ELF-1 (cell line): ENCODE measurements around the gene CFAP161.
"Not testable (repeated sequence)": the region's sequence is repeated elsewhere in the genome, so short reads cannot be mapped to it uniquely, and the experiment has no call there.

Experiments used
- DNase-seq: peaks from one replicate; pipeline ENCODE4 v3.0.0-alpha.2; 2016; ENCODE audit warnings: low read depth, low spot score

The CFAP161 gene

DNA sequence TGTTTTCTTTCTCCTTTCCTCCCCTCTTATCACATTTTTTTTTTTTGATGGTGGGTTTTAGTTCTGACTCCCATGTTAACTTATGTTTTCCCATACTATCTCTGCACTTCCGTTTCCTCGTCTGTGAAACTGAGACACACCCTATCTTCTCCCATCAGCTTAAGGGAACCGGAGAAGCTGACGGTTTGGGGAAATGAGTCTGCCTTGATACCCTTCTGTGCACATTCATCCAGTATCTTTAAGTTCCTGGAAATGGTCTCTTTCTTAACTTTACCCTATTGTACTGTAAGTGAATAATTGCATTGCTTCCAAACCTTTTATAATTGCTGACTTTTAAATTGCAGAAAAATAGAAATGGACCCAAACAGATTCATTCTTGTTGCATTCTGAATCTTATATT is 26.2 kb upstream of the CFAP161 start:
- DNase-seq: no peak

DNA sequence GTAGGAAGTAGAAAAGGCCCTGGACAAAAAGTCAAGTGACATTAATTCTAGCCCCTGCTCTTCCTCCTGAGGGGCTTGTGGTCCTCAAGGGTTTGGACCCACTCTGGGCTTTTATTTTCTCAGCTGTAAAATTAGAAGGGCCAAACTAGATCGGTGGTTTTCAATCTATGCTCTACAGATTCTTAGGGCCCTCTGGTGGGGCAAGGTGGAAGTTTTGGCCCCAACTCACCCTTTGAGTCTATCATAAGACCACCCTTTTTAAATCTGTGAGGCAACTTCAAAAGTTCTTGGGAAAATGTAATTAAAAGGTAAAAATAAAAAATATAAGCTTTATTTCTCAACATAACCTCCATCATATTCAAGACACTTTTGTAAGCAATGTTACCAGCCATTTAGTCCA is 25.6 kb upstream of the CFAP161 start:
- DNase-seq: no peak

DNA sequence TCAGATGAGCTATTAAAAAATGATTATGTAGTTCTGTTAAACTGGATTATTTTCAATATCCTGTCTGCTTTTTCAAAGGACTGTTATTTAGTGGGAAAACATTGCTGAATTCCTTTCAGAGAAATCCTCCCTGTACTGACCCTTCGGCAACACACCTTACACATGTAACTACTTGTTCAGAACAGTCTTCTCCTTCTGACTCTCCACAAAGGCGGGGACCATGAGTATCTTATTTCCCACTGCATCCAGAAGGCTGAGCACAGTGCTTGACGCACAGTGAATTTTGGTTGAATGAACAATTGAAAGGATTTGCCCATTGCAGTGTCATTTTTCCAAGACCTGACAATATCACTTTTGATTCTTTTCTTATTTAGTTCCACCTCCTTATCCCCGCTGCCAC is 23.1 kb upstream of the CFAP161 start:
- no peak for DNase-seq

DNA sequence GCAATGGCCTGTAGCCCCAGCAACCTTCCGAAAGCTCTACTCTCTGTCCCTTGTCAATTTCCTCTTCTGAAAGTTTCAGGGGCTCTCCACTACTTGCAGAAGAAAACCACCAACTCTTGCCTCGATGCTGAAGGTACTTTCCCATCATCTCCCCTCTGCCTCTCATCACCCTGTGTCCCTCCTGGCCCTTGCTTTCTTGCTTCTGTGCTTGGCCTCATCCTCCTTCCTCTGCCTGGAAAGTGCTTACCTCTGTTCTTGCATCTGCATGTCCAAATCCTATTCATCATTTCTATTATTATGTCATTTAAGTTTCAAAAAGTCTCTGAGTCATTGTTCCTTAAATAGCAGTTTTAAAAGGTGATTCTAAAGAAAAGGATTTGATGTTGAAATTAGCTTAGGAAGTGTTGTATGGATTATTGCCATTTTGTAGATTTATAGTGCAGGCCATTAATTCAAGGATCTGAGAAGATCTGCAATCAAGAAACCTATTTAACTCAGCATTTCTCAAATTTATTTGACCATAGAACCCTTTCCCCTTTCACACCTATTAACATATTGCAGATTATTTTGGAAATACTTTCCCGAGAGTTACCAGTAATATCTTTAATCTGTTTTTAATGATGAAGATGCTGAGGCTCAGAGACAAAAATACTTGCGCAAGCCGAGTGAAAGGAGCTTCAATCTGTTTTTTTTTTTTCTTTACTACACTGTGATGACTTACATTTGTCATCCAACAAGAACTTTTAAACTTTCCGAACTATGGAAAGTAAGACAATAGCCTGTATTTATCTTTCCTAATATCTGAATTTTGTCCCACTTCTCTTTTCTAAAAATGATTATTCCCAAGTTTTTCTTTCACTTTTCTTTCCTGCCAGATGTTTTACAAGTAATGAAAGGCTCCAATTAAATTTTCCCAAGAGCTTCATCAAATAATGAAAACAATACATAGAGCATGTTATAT is 22.3 kb upstream of the CFAP161 start:
- DNase-seq: no peak

DNA sequence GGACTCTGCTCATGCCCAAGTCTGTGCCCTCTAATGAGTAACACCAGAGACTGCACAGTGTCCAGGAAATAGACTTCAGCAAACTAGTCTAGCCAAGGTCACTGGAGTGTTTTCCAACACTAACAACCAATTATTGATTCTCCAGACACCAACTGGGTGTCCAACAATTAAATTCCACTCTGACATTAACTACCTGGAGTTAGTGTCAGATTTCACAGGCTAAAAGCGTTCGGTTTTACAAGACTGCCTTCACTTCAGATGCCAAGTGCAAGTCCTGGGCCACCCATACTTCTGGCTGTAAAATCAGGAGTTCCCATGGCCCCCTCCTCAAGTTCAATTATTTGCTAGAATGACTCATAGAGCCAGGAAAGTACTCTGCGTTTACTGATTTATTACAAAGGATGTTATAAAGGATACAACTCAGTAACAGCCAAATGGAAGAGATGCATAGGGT is 20.8 kb upstream of the CFAP161 start:
- no peak for DNase-seq

DNA sequence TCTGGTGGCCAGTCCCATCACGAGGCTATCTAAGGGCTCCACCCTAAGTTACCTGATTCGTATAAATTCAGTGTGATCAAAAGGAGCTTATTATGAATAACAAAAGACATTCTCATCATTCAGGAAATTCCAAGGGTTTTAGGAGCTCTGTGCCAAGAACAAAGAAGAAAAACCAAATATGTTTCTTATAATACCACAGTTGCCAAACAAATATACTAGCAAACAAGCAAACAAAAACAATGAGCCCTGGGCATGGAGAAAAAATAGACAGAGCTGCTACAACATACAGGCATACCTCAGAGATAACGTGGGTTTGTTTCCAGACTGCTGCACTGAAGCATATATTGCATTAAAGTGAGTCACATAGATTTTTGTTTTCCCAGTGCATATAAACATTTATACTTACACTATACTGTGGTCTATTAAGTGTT is 20.2 kb upstream of the CFAP161 start:
- DNase-seq: no peak

DNA sequence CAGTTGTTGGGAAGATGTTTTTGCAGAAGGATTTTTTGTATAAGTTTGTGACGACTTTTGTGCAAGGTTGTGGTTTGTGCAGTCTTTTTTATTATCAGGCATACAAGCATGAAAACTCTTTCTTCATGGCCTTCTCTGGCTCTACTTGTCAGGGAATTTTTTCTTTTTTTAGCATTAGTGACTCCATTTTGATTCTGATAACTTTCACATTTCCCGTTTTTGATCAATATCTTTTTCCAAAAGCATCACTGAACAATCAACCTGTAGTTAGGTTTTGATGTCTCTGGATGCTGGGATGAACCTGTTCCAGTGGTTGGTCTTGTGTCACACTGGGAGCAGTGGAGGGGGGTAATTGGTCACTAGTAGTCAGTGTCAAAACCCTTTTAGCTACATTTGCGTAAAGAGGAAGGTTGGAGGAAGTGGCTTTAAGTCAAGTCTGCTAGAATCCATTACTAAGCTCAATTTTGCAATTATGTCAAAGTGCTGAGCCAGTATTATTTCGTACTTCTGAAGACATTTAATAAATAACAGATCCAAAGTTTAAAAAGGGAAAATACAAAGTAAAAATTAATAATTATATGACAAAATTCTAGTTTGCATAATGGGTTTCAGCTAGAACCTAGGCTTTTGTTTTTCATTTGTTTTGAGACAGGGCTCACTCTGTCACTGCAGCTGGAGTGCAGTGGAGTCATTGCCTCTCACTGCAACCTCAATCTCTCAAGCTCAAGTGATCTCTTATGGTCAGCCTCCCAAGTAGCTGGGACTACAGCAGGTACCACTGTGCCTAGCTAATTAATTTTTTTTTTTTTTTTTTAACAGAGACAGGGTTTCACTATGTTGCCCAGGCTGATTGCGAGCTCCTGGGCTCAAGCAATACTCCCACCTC is 18.8 kb upstream of the CFAP161 start:
- no peak for DNase-seq

DNA sequence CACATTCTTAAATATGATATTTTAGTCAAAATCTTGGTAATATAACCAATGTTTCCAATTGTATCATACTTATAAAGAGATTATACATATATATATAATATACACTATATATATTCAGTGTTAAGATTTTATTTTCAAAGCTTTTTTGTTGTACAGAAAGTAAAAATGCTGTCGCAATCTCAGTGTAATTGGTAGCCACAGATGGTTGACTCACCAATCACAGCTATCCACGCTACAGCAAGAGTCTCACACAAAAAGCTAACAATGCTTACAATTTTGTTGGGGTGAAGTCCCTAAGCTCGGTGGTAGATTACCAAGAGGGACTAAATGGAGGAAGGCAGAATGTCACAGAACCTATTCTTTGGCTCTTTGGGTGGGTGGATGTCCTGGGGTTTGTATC is 16.9 kb upstream of the CFAP161 start:
- no peak for DNase-seq

DNA sequence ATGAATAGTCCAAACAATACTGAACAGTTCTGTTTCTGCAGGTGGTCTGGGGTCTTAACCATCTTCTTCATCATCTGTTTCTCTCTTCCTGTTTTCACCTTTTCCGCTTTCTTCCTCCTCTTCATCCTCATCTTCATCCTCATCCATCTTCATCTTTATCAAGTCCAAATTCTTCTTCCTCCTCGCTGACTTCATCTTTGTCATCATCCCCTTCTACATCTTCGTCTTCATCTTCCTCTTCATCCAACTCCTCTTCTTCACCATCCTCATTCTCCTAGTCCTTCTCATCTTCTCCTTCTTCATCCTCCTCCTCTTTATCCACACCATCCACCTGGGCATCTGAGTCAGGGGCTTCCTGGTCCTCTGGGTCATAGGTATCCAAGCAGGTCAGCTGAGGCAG is 16.5 kb upstream of the CFAP161 start:
- no peak for DNase-seq

DNA sequence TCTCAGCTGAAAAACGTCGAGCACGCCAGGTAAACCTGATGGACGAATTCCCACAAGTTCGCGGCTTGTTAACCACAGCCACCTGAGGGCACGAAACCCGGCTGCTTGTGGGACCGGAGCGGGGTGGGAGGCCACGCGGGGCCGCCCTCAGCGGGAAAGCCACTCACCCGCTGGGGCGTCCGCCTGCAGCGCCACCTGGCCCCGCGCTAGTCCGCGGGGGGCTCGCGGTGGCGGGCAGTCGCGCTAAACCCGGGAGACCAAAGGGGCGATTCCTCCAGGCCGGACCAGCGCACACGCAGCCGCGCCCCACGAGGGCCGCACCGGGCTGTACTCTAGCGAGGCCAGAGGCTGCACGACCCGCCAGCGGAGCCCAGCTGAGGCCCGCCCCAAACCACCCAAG is 15.7 kb upstream of the CFAP161 start:
- DNase-seq: peak; percentile 11

DNA sequence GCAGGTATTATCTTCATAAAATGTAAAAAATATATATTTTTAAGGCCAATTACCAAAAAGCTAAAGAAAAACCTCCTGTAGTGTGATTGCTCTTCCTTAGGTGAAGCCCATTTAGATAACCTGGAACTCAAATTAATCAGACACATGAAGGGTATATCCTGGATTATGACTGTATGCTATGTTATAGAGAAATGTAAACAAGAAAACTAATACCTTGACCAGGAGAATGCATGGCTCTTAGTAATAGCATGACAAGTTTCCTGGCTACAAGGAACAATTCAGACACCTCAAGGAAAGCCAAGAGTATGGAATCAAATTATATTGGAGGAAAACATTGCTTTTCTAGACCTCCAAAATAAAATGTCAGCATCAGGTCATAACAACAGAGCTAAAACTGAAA is 14.0 kb upstream of the CFAP161 start:
- DNase-seq: no peak

DNA sequence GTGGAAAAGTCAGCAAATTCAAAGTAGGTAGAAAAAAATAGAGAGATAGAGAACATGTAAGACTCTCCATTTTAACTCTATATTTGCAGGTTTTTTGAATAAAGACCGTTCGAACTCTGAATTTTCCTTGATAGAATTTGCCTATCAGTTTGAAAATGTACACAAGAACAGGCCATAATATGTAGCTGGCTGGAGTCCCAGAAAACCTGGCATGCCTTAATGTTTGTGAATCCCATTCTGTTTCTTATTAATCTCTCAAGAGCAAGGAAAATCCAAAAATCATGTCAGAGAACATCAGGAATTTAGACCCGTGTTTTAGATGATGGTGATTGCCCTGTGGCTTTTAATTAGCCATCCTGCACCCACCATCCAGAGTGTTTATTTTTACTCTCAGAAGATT is 7.2 kb upstream of the CFAP161 start:
- no peak for DNase-seq

DNA sequence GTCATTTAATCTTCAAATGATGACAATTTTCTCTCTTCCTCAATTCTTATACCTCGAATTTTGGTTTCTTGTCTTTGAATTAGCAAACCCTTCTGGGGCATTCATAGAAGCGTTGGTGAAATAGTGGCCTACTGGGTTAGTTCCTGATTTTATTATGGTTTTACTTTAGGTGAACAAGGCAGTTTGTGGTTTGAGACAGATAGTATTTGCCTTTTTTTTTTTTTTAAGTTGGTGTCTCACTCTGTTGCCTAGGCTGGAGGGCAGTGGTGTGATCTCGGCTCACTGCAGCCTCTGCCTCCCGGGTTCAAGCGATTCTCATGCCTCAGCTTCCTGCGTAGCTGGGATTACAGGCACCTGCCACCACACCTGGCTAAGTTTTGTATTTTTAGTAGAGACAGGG is 7.4 kb downstream of the CFAP161 start:
- not testable (repeated sequence) for DNase-seq

DNA sequence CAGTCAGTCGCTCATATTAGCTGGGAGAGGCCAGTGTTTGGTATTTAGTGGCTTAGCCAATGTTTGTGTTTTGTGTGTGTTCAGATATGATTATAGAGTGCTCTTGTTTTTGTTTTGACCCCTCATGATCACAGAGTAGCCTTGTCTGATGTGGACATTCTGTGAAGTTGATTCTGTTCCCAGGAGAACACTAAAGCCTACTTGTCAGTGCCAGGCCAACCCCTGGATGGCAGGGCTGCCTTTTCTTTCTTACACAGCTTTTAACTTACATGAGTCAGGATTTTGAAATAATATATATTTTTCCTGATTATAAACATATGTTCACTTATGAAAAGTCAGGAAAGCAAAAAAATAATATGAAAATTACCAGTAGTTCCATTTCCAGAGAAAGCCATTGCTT is 11.9 kb downstream of the CFAP161 start:
- no peak for DNase-seq

DNA sequence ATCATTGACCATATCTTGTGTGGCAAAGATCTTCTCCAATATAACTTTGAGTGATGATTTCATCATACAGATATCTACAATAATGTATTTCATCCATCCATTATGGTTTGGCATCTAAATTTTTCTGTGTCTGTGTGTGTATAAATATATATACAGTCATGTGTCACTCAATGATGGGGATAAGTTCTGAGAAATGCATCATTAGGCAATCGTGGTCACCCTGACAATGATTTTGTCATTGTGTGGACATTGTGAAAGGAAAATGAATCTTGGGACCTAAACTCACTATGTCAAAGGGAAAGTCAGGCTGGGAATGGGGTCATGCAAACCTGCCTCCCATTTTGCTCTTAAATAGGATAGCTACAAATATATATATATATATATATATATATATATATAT is 12.4 kb downstream of the CFAP161 start:
- DNase-seq: no peak

DNA sequence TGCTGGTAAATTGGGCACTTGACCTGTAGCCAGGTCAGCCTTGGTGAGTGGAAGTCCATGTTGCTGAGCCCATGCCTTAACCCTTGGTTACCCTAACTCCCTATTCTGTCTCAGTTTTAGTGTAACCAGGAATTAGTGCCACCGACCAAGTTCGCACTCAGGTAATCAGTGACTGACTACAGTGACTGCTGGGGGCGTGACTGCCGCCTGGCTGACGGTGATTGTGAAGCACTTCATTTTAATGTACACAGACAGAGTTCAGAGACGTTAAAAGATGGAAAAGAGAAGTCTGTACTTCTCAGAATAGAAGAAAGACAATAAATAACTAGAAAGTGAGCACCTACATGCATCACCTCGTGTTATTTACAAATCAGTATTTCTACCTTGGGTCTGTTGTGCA is 17.3 kb downstream of the CFAP161 start:
- no peak for DNase-seq

DNA sequence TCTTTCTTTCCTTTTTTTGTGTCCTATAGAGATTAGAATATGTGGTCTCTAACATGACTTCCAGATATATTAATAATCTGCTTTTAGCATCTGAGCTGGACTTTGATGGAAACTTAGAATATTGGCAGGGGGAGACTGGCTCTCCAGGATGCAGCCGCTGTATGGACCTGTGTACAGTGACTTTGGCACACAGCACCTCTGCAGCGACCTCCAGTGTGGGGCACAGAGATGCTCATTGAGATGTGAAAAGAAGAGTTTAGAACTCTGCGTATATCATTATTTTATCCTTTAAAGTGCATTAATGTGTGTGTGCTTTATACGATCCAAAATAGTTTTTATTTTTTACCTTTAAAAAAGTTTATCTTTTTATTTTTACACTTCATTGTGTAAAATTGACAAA is 18.3 kb downstream of the CFAP161 start:
- no peak for DNase-seq

DNA sequence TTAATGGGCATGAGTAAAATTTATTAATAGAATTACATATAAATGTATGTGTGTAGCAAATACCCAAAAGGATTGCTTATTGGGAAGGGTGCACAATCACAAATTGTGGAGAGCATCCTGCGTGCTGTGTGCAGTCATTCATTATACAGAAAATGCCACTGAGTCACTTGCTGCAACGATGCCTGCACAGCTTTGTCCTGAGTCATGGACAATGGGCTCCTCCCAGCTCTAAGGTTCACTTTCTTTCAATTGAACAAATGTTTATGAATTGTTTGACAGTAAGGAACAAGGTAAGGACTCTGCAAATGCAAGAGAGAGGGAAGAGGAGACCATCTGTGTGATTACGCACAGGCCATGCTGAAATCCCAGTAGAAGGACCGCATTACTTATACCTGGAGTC is 18.7 kb downstream of the CFAP161 start:
- DNase-seq: no peak

DNA sequence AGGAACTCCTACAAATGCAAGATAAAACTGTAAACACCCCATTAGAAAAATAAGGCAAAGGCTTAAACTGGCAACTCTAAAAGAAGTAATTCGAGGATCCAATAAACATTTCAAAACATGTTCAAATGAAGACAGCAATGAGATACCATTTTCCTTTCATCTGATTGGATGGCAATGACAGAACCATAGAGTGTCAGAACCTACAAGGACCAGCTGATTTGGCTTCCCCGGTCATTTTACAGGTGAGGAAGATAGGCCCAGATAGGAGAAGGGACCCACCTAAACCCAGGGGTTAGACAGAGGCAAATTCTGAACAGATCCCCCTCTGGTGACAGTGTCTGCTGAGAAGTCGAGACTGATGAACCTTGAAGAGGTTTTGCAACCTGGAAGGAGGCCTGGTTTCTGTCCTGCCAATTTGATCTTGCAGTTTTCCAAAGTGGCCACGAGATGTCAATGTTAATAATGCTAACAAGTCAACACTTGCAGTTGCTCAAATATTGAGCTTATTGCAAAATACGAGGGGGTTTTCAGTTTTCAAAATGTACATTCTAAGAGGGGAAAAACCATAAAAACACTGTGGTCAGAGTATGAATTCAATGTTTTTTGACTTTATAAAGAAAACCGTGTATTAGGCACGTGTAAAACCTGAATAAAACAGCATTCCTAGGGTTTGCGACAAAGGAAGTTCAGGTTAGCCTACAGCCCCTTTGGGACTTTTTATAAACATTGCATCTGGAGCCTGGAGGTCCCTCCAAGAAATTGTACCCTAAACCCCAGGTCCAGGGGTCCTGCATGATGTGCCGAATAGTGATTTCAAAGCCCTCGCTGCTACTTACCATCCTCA is 21.5 kb downstream of the CFAP161 start:
- peak; percentile 10 for DNase-seq

DNA sequence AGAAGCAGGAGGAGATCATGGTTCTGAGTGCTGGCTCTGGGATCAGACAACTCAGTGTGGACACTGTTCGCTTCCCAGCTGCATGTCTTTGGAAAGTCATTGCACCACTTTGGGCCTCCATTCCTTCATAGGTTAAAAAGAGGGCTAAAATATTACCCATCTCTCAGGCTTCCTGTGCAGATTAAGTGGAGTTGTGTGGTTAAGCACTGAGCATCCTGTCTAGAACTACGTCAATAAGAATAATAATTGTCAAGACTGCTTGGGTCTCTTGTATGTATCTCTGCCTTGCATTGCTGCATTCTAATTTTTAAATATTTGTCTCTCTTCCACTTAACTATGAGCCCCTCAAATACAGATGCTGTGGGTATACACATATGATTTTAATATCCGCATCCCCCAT is 22.3 kb downstream of the CFAP161 start:
- DNase-seq: no peak

DNA sequence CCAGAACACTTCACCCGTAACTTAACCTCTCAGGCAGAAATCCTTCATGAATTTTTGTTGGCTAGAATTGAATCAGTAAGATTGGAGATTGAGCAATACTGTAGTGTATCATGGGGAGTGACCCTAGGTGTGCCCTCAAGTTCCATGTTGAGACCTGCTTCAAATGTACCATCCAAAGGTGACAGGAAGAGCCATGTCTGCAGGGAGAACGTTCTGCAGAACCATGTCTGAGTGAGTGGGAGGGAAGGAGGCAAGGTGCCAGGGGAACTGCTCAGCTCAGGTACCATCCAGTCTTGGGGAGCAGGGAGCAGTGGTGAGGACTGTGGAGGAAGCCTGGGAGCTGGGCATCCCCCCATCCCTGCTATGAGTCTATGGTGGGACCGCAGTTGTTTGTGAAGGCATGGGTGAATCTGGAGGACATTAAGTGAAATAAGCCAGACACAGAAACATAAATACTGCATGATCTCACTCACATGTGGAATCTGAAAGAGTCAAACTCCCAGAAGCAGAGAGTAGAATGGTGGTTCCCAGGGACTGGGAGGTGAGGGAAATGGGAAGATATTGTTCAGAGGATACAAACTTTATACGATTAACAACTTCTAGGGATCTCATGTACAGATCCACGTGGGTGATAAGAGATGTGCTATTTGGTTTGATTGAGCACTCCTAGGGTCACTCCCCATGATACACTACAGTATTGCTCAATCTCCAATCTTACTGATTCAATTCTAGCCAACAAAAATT is 23.3 kb downstream of the CFAP161 start:
- no peak for DNase-seq
